HG02885 (cell line): ENCODE results near the gene CYTH4.

Experiments used
- ATAC-seq: cut with Tn5 transposase; IDR thresholded peaks from one replicate; pipeline ENCODE4 v1.9.1; 2021; ENCODE audit warnings: mild to moderate bottlenecking; ENCODE audit not compliant: unreplicated experiment, poor library complexity

The CYTH4 gene

GRCh38 chr22:37363261-37363992 is 81.1 kb downstream of the CYTH4 start:
- no peak for ATAC-seq
